Mucosa of descending colon (tissue), 3 donors: ENCODE data around the gene BMPR1A. TPM values are rescaled to one million over a fixed set of nuclear protein-coding genes. Genes with fewer than 3 reads are reported as not detected.

ENCODE experiments used
- ATAC-seq: fragments of 200-7000 bp; cut with Tn5 transposase; one replicate; pipeline ENCODE4 v1.9.1; 2020; ENCODE audit warnings: mild to moderate bottlenecking, moderate library complexity
- DNase-seq, 3 donors: peaks; one replicate each; pipeline ENCODE4 v3.0.0-alpha.2; 2020
- H3K36me3 ChIP-seq: fragments of 200-600 bp; one replicate; pipeline ENCODE4 v1.8.0; 2021; ENCODE audit warnings: low read depth, mild to moderate bottlenecking
- H3K4me1 ChIP-seq: fragments of 200-600 bp; one replicate; pipeline ENCODE4 v1.8.0; 2021; ENCODE audit warnings: low read depth, mild to moderate bottlenecking
- H3K4me3 ChIP-seq: fragments of 200-600 bp; one replicate; pipeline ENCODE4 v1.8.0; 2021; ENCODE audit warnings: mild to moderate bottlenecking
- H3K9me3 ChIP-seq: fragments of 200-600 bp; one replicate; pipeline ENCODE4 v1.8.0; 2021; ENCODE audit warnings: mild to moderate bottlenecking
- intact Hi-C, 2 donors: fragments of 100-400 bp; cut with DNase I in 1 of 2; cut with micrococcal nuclease in 1 of 2; formaldehyde crosslinking; loops; one replicate each; pipeline versions ENCODE4 v1.11.0 to v1.11.1; 2022; cut with DNase I, micrococcal nuclease
- total RNA-seq, 3 donors: library from RNA; stranded (reverse); fragmentation: NEBNext Ultra II Directional in 2 of 3; extraction: Animal tissue kit (Norgen Biotek cat#: 25700) in 2 of 3; gene quantifications; one replicate each; pipeline versions ENCODE4 v1.2.1 to v1.2.4, GENCODE V29; 2021 to 2023
- TF ChIP-seq, protein P1 (sequence below): fragments of 200-600 bp; IDR thresholded peaks from one replicate; pipeline ENCODE4 v1.8.0; 2022; ENCODE audit warnings: antibody characterized with exemption, mild to moderate bottlenecking
- donor health status: DM: no; HTN: no; CAD: no; lungs with moderate emphysema.
- donor health status: DM: no; HTN: no; CAD: no.
- donor health status: DM: no; HTN: yes; CAD: no.

The BMPR1A gene
- total RNA-seq, 3 donors from 2014 or later, result 44.4 to 126 (median 45.3) TPM

DNA sequence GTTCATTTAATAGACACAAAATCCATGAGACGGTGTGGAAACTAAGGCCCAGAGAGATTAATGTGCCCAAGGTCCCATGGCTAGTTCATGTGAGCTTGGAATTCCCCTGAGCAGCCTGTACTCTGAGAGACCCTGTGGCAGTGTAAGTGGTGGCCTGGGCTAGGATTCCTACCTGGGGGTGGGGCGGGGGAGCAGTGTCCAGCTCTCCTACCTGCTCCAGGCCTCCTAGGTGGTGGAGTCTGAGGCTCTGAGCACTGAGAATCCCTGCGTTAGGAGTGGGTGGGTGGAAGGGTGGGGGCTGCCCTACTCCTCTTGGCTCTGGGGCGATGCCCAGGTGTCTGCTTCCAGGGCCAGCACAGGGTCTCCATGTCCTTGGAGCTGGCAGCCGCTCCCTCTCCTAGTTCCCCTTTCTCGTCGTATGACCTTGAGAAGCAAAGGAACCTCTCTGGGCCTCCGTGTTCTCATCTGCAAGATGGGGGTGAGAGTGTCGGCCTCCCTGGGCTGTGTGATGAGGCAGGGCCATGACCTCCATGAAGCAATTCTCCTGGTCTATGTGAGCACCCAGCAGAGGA, 204.5 kb downstream of the BMPR1A start:
- ATAC-seq (no peak), DNase-seq (peak in 1 of 3 donors; percentile 20)
- no peak overlapping the region for H3K4me3 ChIP-seq
- no peaks in the 10 kb centered on the region for H3K4me1 ChIP-seq
- no peaks in the 10 kb centered on the region for H3K36me3 ChIP-seq
- TF ChIP-seq, protein P1, sequence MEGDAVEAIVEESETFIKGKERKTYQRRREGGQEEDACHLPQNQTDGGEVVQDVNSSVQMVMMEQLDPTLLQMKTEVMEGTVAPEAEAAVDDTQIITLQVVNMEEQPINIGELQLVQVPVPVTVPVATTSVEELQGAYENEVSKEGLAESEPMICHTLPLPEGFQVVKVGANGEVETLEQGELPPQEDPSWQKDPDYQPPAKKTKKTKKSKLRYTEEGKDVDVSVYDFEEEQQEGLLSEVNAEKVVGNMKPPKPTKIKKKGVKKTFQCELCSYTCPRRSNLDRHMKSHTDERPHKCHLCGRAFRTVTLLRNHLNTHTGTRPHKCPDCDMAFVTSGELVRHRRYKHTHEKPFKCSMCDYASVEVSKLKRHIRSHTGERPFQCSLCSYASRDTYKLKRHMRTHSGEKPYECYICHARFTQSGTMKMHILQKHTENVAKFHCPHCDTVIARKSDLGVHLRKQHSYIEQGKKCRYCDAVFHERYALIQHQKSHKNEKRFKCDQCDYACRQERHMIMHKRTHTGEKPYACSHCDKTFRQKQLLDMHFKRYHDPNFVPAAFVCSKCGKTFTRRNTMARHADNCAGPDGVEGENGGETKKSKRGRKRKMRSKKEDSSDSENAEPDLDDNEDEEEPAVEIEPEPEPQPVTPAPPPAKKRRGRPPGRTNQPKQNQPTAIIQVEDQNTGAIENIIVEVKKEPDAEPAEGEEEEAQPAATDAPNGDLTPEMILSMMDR, result no peak
- intact Hi-C loops, result no loop called here
- H3K9me3 ChIP-seq, result no peaks in the 10 kb centered on the region

DNA sequence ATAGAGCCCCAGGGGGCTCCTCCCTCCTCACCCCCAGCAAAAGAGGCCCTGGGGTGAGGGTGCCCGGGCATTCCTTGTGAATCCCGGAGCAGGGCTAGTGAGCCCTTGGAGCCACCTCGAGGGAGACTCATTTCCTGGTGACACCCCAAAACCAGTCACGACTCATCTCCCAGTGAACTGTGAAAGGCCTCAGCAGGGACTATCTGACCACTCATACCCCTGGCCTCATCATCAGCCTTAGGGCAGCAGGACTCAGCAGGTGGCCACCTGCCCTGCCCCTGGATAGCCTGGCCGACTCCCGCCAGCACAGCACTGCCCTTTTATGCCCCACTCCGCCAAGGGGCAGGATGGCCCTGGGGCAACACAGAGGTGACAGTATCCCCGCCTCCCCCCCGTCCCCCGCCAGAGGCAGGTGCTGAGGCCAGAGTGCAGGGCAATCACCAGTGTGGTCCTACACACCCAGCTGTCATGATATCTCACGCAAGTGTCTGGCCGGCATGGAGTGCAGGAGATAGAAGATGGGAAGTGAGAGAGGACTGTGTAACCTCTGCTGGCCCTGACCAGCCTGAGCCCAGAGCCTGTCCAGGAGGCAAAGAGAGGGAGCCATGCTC, 205.2 kb downstream of the BMPR1A start:
- Histone ChIP-seq H3K9me3 (no peaks in the 10 kb centered on the region), H3K4me1 (no peaks in the 10 kb centered on the region), H3K4me3 (no peak overlapping the region), H3K36me3 (no peaks in the 10 kb centered on the region)
- intact Hi-C loops, result no loop called here
- ATAC-seq (no peak), DNase-seq (peak in 1 of 3 donors; percentile 22)
- TF ChIP-seq, protein P1, result no peak

GRCh38 chr10:86962136-86962980, 205.9 kb downstream of the BMPR1A start:
- Histone ChIP-seq H3K36me3 (no peaks in the 10 kb centered on the region), H3K4me3 (no peak overlapping the region), H3K9me3 (no peaks in the 10 kb centered on the region), H3K4me1 (peaks cover 3% of the 10 kb centered on the region)
- TF ChIP-seq, protein P1, result no peak
- intact Hi-C loops, result no loop called here
- ATAC-seq (no peak), DNase-seq (peak in 2 of 3 donors; percentile 15 to 17)

DNA sequence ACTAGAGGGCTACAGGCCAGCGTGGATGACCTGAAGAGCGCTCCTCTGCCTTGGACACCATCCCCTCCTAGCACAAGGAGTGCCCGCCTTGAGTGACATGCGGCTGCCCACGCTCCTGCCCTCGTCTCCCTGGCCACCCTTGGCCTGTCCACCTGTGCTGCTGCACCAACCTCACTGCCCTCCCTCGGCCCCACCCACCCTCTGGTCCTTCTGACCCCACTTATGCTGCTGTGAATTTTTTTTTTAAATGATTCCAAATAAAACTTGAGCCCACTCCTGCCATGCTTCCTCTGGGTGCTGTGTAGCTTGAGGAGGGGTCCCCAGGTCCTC, 206.5 kb downstream of the BMPR1A start:
- TF ChIP-seq, protein P1, result no peak
- Histone ChIP-seq H3K4me1 (peaks cover 9% of the 10 kb centered on the region), H3K9me3 (no peaks in the 10 kb centered on the region), H3K36me3 (no peaks in the 10 kb centered on the region), H3K4me3 (no peak overlapping the region)
- ATAC-seq, result no peak
- intact Hi-C loops, result no loop called here
- peak in 2 of 3 donors; percentile 15 to 28 for DNase-seq

- peak in 1 of 3 donors; percentile 18 for DNase-seq
- ATAC-seq, result no peak
- H3K4me3 ChIP-seq, result no peak overlapping the region
- TF ChIP-seq, protein P1, result no peak
- no peaks in the 10 kb centered on the region for H3K9me3 ChIP-seq
- intact Hi-C loops, result no loop called here
- peaks cover 10% of the 10 kb centered on the region for H3K4me1 ChIP-seq
- no peaks in the 10 kb centered on the region for H3K36me3 ChIP-seq
Observed at GRCh38 chr10:86963341-86963919, 207.0 kb downstream of the BMPR1A start.
